IMR-90 (cell line): Measurements from ENCODE around the gene RPTOR. TPM values are rescaled to one million over a fixed set of nuclear protein-coding genes. Genes with fewer than 3 reads are reported as not detected.

Experiments
- ATAC-seq: fragments of 200-7000 bp; cut with Tn5 transposase; 2 replicates; pipeline ENCODE4 v1.9.1; 2020; ENCODE audit warnings: low read depth, mild to moderate bottlenecking, moderate library complexity
- BruUV-seq: library from RNA; stranded (reverse); fragments of 400-500 nt; replicated peaks from 2 replicates; lab custom pipeline; 2021; lab: Mats Ljungman, UMichigan
- CTCF ChIA-PET: fragments of 300-600 bp; formaldehyde crosslinking; extraction: SDS; loops from one replicate; lab custom pipeline; 2021; ENCODE audit warnings: antibody characterized with exemption; lab: Yijun Ruan, JAX
- POLR2A ChIA-PET: fragments of 300-600 bp; sonication (Branson Sonifier 250); formaldehyde crosslinking; loops from one replicate; lab custom pipeline; 2022; ENCODE audit warnings: antibody characterized with exemption; ENCODE audit not compliant: unreplicated experiment; lab: Charles Lee
- DNase-seq: peaks from one replicate; pipeline ENCODE4 v3.0.0; 2013
- H2AFZ ChIP-seq: replicated peaks from 2 replicates; pipeline ENCODE3; 2013; ENCODE audit warnings: low read length, mild to moderate bottlenecking; ENCODE audit not compliant: poor library complexity
- H2AK5ac ChIP-seq: 2 replicates; pipeline ENCODE4 v1.6.1; 2013; ENCODE audit warnings: low read depth, low read length, inconsistent platforms
- H2AK9ac ChIP-seq: replicated peaks from 2 replicates; pipeline ENCODE3; 2013; ENCODE audit warnings: mild to moderate bottlenecking, low read depth, low read length, moderate library complexity; ENCODE audit not compliant: poor library complexity
- H2BK120ac ChIP-seq: 2 replicates; pipeline ENCODE4 v1.6.1; 2013; ENCODE audit warnings: low read depth, low read length, inconsistent platforms
- H2BK15ac ChIP-seq: 3 replicates; pipeline ENCODE4 v1.6.1; 2013; ENCODE audit warnings: low read depth, low read length, inconsistent platforms
- H2BK20ac ChIP-seq: 2 replicates; pipeline ENCODE4 v1.6.1; 2013; ENCODE audit warnings: low read depth, mild to moderate bottlenecking, inconsistent platforms, low read length, moderate library complexity
- H2BK5ac ChIP-seq: 2 replicates; pipeline ENCODE4 v1.6.1; 2013; ENCODE audit warnings: mild to moderate bottlenecking, low read depth, low read length, inconsistent platforms; ENCODE audit not compliant: poor library complexity, severe bottlenecking
- H3K14ac ChIP-seq: replicated peaks from 2 replicates; pipeline ENCODE4 v1.6.1; 2013; ENCODE audit warnings: low read depth, low read length, inconsistent platforms
- H3K18ac ChIP-seq: 2 replicates; pipeline ENCODE4 v1.6.1; 2013; ENCODE audit warnings: low read depth, low read length, control low read depth
- H3K23ac ChIP-seq: 2 replicates; pipeline ENCODE4 v1.6.1; 2013; ENCODE audit warnings: low read depth, low read length, inconsistent platforms
- H3K27ac ChIP-seq: 2 replicates; pipeline ENCODE4 v1.5.1; 2013; ENCODE audit warnings: mild to moderate bottlenecking, control low read depth, low read length; ENCODE audit not compliant: insufficient read depth
- H3K27me3 ChIP-seq: 2 replicates; pipeline ENCODE4 v1.6.1; 2013; ENCODE audit warnings: low read length; ENCODE audit not compliant: control insufficient read depth, insufficient read depth
- H3K36me3 ChIP-seq: 2 replicates; pipeline ENCODE4 v1.6.1; 2013; ENCODE audit warnings: low read length, mixed read lengths; ENCODE audit not compliant: control insufficient read depth, insufficient read depth
- H3K4ac ChIP-seq: 2 replicates; pipeline ENCODE4 v1.6.1; 2013; ENCODE audit warnings: low read depth, low read length, inconsistent platforms
- H3K4me1 ChIP-seq: 2 replicates; pipeline ENCODE4 v1.6.1; 2013; ENCODE audit warnings: low read length, mixed read lengths; ENCODE audit not compliant: control insufficient read depth, insufficient read depth
- H3K4me2 ChIP-seq: 2 replicates; pipeline ENCODE4 v1.6.1; 2013; ENCODE audit warnings: low read depth, mild to moderate bottlenecking, control low read depth, low read length, moderate library complexity
- H3K4me3 ChIP-seq: 2 replicates; pipeline ENCODE4 v1.5.1; 2013; ENCODE audit warnings: low read depth, mild to moderate bottlenecking, control low read depth, low read length, moderate library complexity; ENCODE audit not compliant: insufficient read depth
- H3K56ac ChIP-seq: 2 replicates; pipeline ENCODE4 v1.6.1; 2013; ENCODE audit warnings: low read length, inconsistent platforms; ENCODE audit not compliant: insufficient read depth; ENCODE audit errors: extremely low read depth
- H3K79me1 ChIP-seq, 2 experiments: 2 replicates each; pipeline ENCODE4 v1.6.1; 2013; ENCODE audit warnings: low read length in 2 of 2, inconsistent platforms in 1 of 2, low read depth in 1 of 2
- H3K9ac ChIP-seq: 2 replicates; pipeline ENCODE4 v1.6.1; 2013; ENCODE audit warnings: low read depth, low read length, control low read depth
- H3K9me1 ChIP-seq: 2 replicates; pipeline ENCODE4 v1.6.1; 2013; ENCODE audit warnings: low read length, inconsistent platforms; ENCODE audit not compliant: insufficient read depth
- H3K9me3 ChIP-seq: 2 replicates; pipeline ENCODE4 v1.6.1; 2013; ENCODE audit warnings: low read length; ENCODE audit not compliant: control insufficient read depth, insufficient read depth
- H4K20me1 ChIP-seq: 2 replicates; pipeline ENCODE4 v1.6.1; 2013; ENCODE audit warnings: low read length, inconsistent platforms; ENCODE audit not compliant: insufficient read depth
- H4K5ac ChIP-seq: 2 replicates; pipeline ENCODE4 v1.6.1; 2013; ENCODE audit warnings: mild to moderate bottlenecking, low read depth, low read length, control low read depth
- H4K8ac ChIP-seq, 2 experiments: 2 replicates each; pipeline ENCODE4 v1.6.1; 2013; ENCODE audit warnings: low read depth in 2 of 2, low read length in 2 of 2, control low read depth in 1 of 2, inconsistent platforms in 1 of 2
- H4K91ac ChIP-seq: 2 replicates; pipeline ENCODE4 v1.6.1; 2013; ENCODE audit warnings: low read depth, low read length, inconsistent platforms; ENCODE audit not compliant: insufficient read depth
- BHLHE40 ChIP-seq: fragments of 150-350 bp; IDR thresholded peaks from 2 replicates; pipeline ENCODE4 v1.6.1; 2016; ENCODE audit warnings: mild to moderate bottlenecking, low read depth, low read length
- CEBPB ChIP-seq: IDR thresholded peaks from 2 replicates; pipeline ENCODE4 v1.6.1; 2012; ENCODE audit warnings: low read depth, low read length, improper control_type of control experiment
- CHD1 ChIP-seq: IDR thresholded peaks from 2 replicates; pipeline ENCODE4 v1.6.1; 2012; ENCODE audit warnings: low read depth, low read length, improper control_type of control experiment
- ELK1 ChIP-seq: fragments of 150-350 bp; IDR thresholded peaks from 2 replicates; pipeline ENCODE4 v1.6.1; 2016; ENCODE audit warnings: low read depth, mild to moderate bottlenecking, low read length, moderate library complexity, borderline replicate concordance
- FOS ChIP-seq: fragments of 150-350 bp; IDR thresholded peaks from 2 replicates; pipeline ENCODE4 v1.6.1; 2016; ENCODE audit warnings: low read depth, low read length
- MAFK ChIP-seq: IDR thresholded peaks from 2 replicates; pipeline ENCODE4 v1.6.1; 2012; ENCODE audit warnings: low read depth, low read length, improper control_type of control experiment
- NFE2L2 ChIP-seq: fragments of 150-350 bp; IDR thresholded peaks from 2 replicates; pipeline ENCODE4 v1.6.1; 2016; ENCODE audit warnings: low read depth, mild to moderate bottlenecking, low read length
- RCOR1 ChIP-seq: IDR thresholded peaks from 2 replicates; pipeline ENCODE4 v1.6.1; 2012; ENCODE audit warnings: mild to moderate bottlenecking, low read length, improper control_type of control experiment; ENCODE audit not compliant: insufficient replicate concordance
- RFX5 ChIP-seq: IDR thresholded peaks from 2 replicates; pipeline ENCODE4 v1.8.0; 2012; ENCODE audit warnings: low read depth, mild to moderate bottlenecking, low read length, moderate library complexity
- SMC3 ChIP-seq: fragments of 150-350 bp; IDR thresholded peaks from 2 replicates; pipeline ENCODE4 v1.6.1; 2016; ENCODE audit warnings: low read depth, mild to moderate bottlenecking, antibody characterized with exemption, low read length, moderate library complexity
- USF2 ChIP-seq: fragments of 150-350 bp; IDR thresholded peaks from 2 replicates; pipeline ENCODE4 v1.6.1; 2017; ENCODE audit warnings: mild to moderate bottlenecking, antibody characterized with exemption, low read length, low read depth
- WGBS, 2 experiments: methylation state at CpG; one replicate each; pipeline versions ENCODE4 v1.1.5 to v1.1.7; 2013; ENCODE audit warnings: missing lambda C conversion rate in 2 of 2; ENCODE audit not compliant: insufficient read length in 1 of 2; ENCODE audit errors: extremely low coverage in 2 of 2; 5-methylcytosine and 5-hydroxymethylcytosine counted together
- dilution Hi-C: fragments of 300-500 bp; cut with HindIII; formaldehyde crosslinking; loops from one replicate; pipeline ENCODE4 v1.14.3; 2018; ENCODE audit warnings: low sequenced_read_pairs; ENCODE audit not compliant: unreplicated experiment
- in situ Hi-C: fragments of 300-500 bp; cut with MboI; formaldehyde crosslinking; loops from 3 replicates; pipeline ENCODE4 v1.14.3; 2019; ENCODE audit warnings: low sequenced_read_pairs, inconsistent platforms, mixed read lengths
- intact Hi-C: fragments of 100-400 bp; cut with micrococcal nuclease; formaldehyde crosslinking; loops from 2 replicates; pipeline ENCODE4 v1.10.0; 2022
- polyA plus RNA-seq, 3 experiments: library from polyadenylated mRNA; depleted of rRNA; stranded (reverse); fragments of >200 nt; gene quantifications; 2 replicates each; pipeline ENCODE4 v1.2.3, GENCODE V29; 2012; ENCODE audit warnings: low replicate concordance in 1 of 3
- total RNA-seq: library from RNA; depleted of rRNA; stranded (reverse); fragments of >200 nt; gene quantifications from 2 replicates; pipeline ENCODE4 v1.2.3, GENCODE V29; 2012

RPTOR gene
- total and polyA plus RNA-seq, 2 of the 4 experiments (the other 2 are of a cell fraction) = 10.8 to 14.7 TPM

- BruUV-seq = no TSS peak
- no peak overlapping the region for H2BK15ac ChIP-seq
- peak overlapping the region; percentile 24 for H3K4ac ChIP-seq
- peak overlapping the region; percentile 57 for H4K91ac ChIP-seq
- no peak overlapping the region for H3K23ac ChIP-seq
- no peaks in the 10 kb centered on the region for H3K9me3 ChIP-seq
- H2BK5ac ChIP-seq = no peak overlapping the region
- 0 out of 2 replicates have a peak overlapping the region, but pooled peaks have one; percentile 42 for H3K14ac ChIP-seq
- ATAC-seq (no peak), DNase-seq (no peak)
- no peak overlapping the region for H3K18ac ChIP-seq
- H4K8ac ChIP-seq = peak overlapping the region in 1 of 2 experiments; percentile 31; a peak in 1 of 4 replicates
- 73% methylated on average over 2 of the region's 17 CpGs; no CpG with 5 or more reads in 1 of the 2 experiments for WGBS, 2 experiments
- no peak overlapping the region for H3K9ac ChIP-seq
- no peaks in the 10 kb centered on the region for H4K20me1 ChIP-seq
- H3K4me3 ChIP-seq = no peak overlapping the region
- H4K5ac ChIP-seq = peak overlapping the region; percentile 21; the same call in 1 of the 2 replicates
- peaks cover 15 to 52% of the 10 kb centered on the region in 2 experiments; a peak in 2 of 4 replicates for H3K79me1 ChIP-seq
- dilution Hi-C loops = no loop called here
- H3K56ac ChIP-seq = no peak overlapping the region
- no peak overlapping the region for H2AK9ac ChIP-seq
- TF ChIP-seq CEBPB = no peak
- no peak for TF ChIP-seq BHLHE40
- TF ChIP-seq CHD1 = no peak
- TF ChIP-seq SMC3 = no peak
- TF ChIP-seq FOS = no peak
- TF ChIP-seq MAFK = no peak
- TF ChIP-seq RCOR1 = no peak
- no peak for TF ChIP-seq NFE2L2
- TF ChIP-seq ELK1 = no peak
- no peak for TF ChIP-seq USF2
- TF ChIP-seq RFX5 = no peak
- peak overlapping the region; percentile 32; the same call in 1 of the 2 replicates for H2BK120ac ChIP-seq
- intact Hi-C loops = no loop called here
- H3K36me3 ChIP-seq = peaks cover 12% of the 10 kb centered on the region
- H2AFZ ChIP-seq = no peak overlapping the region
- no peak overlapping the region for H3K27ac ChIP-seq
- H3K27me3 ChIP-seq = no peaks in the 10 kb centered on the region
- in situ Hi-C loops = no loop called here
- peaks cover 16% of the 10 kb centered on the region for H3K9me1 ChIP-seq
- no peak overlapping the region for H3K4me2 ChIP-seq
- H3K4me1 ChIP-seq = peaks cover 21% of the 10 kb centered on the region
- peak overlapping the region; percentile 36; the same call in 1 of the 2 replicates for H2BK20ac ChIP-seq
- CTCF ChIA-PET = no interaction called here
- POLR2A ChIA-PET = no interaction called here
- H2AK5ac ChIP-seq = peak overlapping the region; percentile 66; the same call in 1 of the 2 replicates
These were observed 209.2 kb downstream of the RPTOR start for GRCh38 chr17:80753685-80754345.
